IMR-90 (cell line): ENCODE data around the gene CCN5. TPM values are rescaled to one million over a fixed set of nuclear protein-coding genes. Genes with fewer than 3 reads are reported as not detected.
A peak's percentile ranks its signal among the peaks of the same experiment; 100 is the strongest.

Experiments used
- ATAC-seq: fragments of 200-7000 bp; cut with Tn5 transposase; 2 replicates; pipeline ENCODE4 v1.9.1; 2020; ENCODE audit warnings: low read depth, mild to moderate bottlenecking, moderate library complexity
- BruUV-seq: library from RNA; stranded (reverse); fragments of 400-500 nt; replicated peaks from 2 replicates; lab custom pipeline; 2021; lab: Mats Ljungman, UMichigan
- CTCF ChIA-PET: fragments of 300-600 bp; formaldehyde crosslinking; extraction: SDS; loops from one replicate; lab custom pipeline; 2021; ENCODE audit warnings: antibody characterized with exemption; lab: Yijun Ruan, JAX
- POLR2A ChIA-PET: fragments of 300-600 bp; sonication (Branson Sonifier 250); formaldehyde crosslinking; loops from one replicate; lab custom pipeline; 2022; ENCODE audit warnings: antibody characterized with exemption; ENCODE audit not compliant: unreplicated experiment; lab: Charles Lee
- DNase-seq: peaks from one replicate; pipeline ENCODE4 v3.0.0; 2013
- H2AFZ ChIP-seq: replicated peaks from 2 replicates; pipeline ENCODE3; 2013; ENCODE audit warnings: low read length, mild to moderate bottlenecking; ENCODE audit not compliant: poor library complexity
- H2AK5ac ChIP-seq: 2 replicates; pipeline ENCODE4 v1.6.1; 2013; ENCODE audit warnings: low read depth, low read length, inconsistent platforms
- H2AK9ac ChIP-seq: replicated peaks from 2 replicates; pipeline ENCODE3; 2013; ENCODE audit warnings: mild to moderate bottlenecking, low read depth, low read length, moderate library complexity; ENCODE audit not compliant: poor library complexity
- H2BK120ac ChIP-seq: 2 replicates; pipeline ENCODE4 v1.6.1; 2013; ENCODE audit warnings: low read depth, low read length, inconsistent platforms
- H2BK15ac ChIP-seq: 3 replicates; pipeline ENCODE4 v1.6.1; 2013; ENCODE audit warnings: low read depth, low read length, inconsistent platforms
- H2BK20ac ChIP-seq: 2 replicates; pipeline ENCODE4 v1.6.1; 2013; ENCODE audit warnings: low read depth, mild to moderate bottlenecking, inconsistent platforms, low read length, moderate library complexity
- H2BK5ac ChIP-seq: 2 replicates; pipeline ENCODE4 v1.6.1; 2013; ENCODE audit warnings: mild to moderate bottlenecking, low read depth, low read length, inconsistent platforms; ENCODE audit not compliant: poor library complexity, severe bottlenecking
- H3K14ac ChIP-seq: replicated peaks from 2 replicates; pipeline ENCODE4 v1.6.1; 2013; ENCODE audit warnings: low read depth, low read length, inconsistent platforms
- H3K18ac ChIP-seq: 2 replicates; pipeline ENCODE4 v1.6.1; 2013; ENCODE audit warnings: low read depth, low read length, control low read depth
- H3K23ac ChIP-seq: 2 replicates; pipeline ENCODE4 v1.6.1; 2013; ENCODE audit warnings: low read depth, low read length, inconsistent platforms
- H3K27ac ChIP-seq: 2 replicates; pipeline ENCODE4 v1.5.1; 2013; ENCODE audit warnings: mild to moderate bottlenecking, control low read depth, low read length; ENCODE audit not compliant: insufficient read depth
- H3K27me3 ChIP-seq: 2 replicates; pipeline ENCODE4 v1.6.1; 2013; ENCODE audit warnings: low read length; ENCODE audit not compliant: control insufficient read depth, insufficient read depth
- H3K36me3 ChIP-seq: 2 replicates; pipeline ENCODE4 v1.6.1; 2013; ENCODE audit warnings: low read length, mixed read lengths; ENCODE audit not compliant: control insufficient read depth, insufficient read depth
- H3K4ac ChIP-seq: 2 replicates; pipeline ENCODE4 v1.6.1; 2013; ENCODE audit warnings: low read depth, low read length, inconsistent platforms
- H3K4me1 ChIP-seq: 2 replicates; pipeline ENCODE4 v1.6.1; 2013; ENCODE audit warnings: low read length, mixed read lengths; ENCODE audit not compliant: control insufficient read depth, insufficient read depth
- H3K4me2 ChIP-seq: 2 replicates; pipeline ENCODE4 v1.6.1; 2013; ENCODE audit warnings: low read depth, mild to moderate bottlenecking, control low read depth, low read length, moderate library complexity
- H3K4me3 ChIP-seq: 2 replicates; pipeline ENCODE4 v1.5.1; 2013; ENCODE audit warnings: low read depth, mild to moderate bottlenecking, control low read depth, low read length, moderate library complexity; ENCODE audit not compliant: insufficient read depth
- H3K56ac ChIP-seq: 2 replicates; pipeline ENCODE4 v1.6.1; 2013; ENCODE audit warnings: low read length, inconsistent platforms; ENCODE audit not compliant: insufficient read depth; ENCODE audit errors: extremely low read depth
- H3K79me1 ChIP-seq, 2 experiments: 2 replicates each; pipeline ENCODE4 v1.6.1; 2013; ENCODE audit warnings: low read length in 2 of 2, inconsistent platforms in 1 of 2, low read depth in 1 of 2
- H3K9ac ChIP-seq: 2 replicates; pipeline ENCODE4 v1.6.1; 2013; ENCODE audit warnings: low read depth, low read length, control low read depth
- H3K9me1 ChIP-seq: 2 replicates; pipeline ENCODE4 v1.6.1; 2013; ENCODE audit warnings: low read length, inconsistent platforms; ENCODE audit not compliant: insufficient read depth
- H3K9me3 ChIP-seq: 2 replicates; pipeline ENCODE4 v1.6.1; 2013; ENCODE audit warnings: low read length; ENCODE audit not compliant: control insufficient read depth, insufficient read depth
- H4K20me1 ChIP-seq: 2 replicates; pipeline ENCODE4 v1.6.1; 2013; ENCODE audit warnings: low read length, inconsistent platforms; ENCODE audit not compliant: insufficient read depth
- H4K5ac ChIP-seq: 2 replicates; pipeline ENCODE4 v1.6.1; 2013; ENCODE audit warnings: mild to moderate bottlenecking, low read depth, low read length, control low read depth
- H4K8ac ChIP-seq, 2 experiments: 2 replicates each; pipeline ENCODE4 v1.6.1; 2013; ENCODE audit warnings: low read depth in 2 of 2, low read length in 2 of 2, control low read depth in 1 of 2, inconsistent platforms in 1 of 2
- H4K91ac ChIP-seq: 2 replicates; pipeline ENCODE4 v1.6.1; 2013; ENCODE audit warnings: low read depth, low read length, inconsistent platforms; ENCODE audit not compliant: insufficient read depth
- BHLHE40 ChIP-seq: fragments of 150-350 bp; IDR thresholded peaks from 2 replicates; pipeline ENCODE4 v1.6.1; 2016; ENCODE audit warnings: mild to moderate bottlenecking, low read depth, low read length
- NFE2L2 ChIP-seq: fragments of 150-350 bp; IDR thresholded peaks from 2 replicates; pipeline ENCODE4 v1.6.1; 2016; ENCODE audit warnings: low read depth, mild to moderate bottlenecking, low read length
- RAD21 ChIP-seq: IDR thresholded peaks from 2 replicates; pipeline ENCODE4 v1.6.1; 2012; ENCODE audit warnings: low read length, improper control_type of control experiment
- SMC3 ChIP-seq: fragments of 150-350 bp; IDR thresholded peaks from 2 replicates; pipeline ENCODE4 v1.6.1; 2016; ENCODE audit warnings: low read depth, mild to moderate bottlenecking, antibody characterized with exemption, low read length, moderate library complexity
- USF2 ChIP-seq: fragments of 150-350 bp; IDR thresholded peaks from 2 replicates; pipeline ENCODE4 v1.6.1; 2017; ENCODE audit warnings: mild to moderate bottlenecking, antibody characterized with exemption, low read length, low read depth
- WGBS, 2 experiments: methylation state at CpG; one replicate each; pipeline versions ENCODE4 v1.1.5 to v1.1.7; 2013; ENCODE audit warnings: missing lambda C conversion rate in 2 of 2; ENCODE audit not compliant: insufficient read length in 1 of 2; ENCODE audit errors: extremely low coverage in 2 of 2; 5-methylcytosine and 5-hydroxymethylcytosine counted together
- dilution Hi-C: fragments of 300-500 bp; cut with HindIII; formaldehyde crosslinking; loops from one replicate; pipeline ENCODE4 v1.14.3; 2018; ENCODE audit warnings: low sequenced_read_pairs; ENCODE audit not compliant: unreplicated experiment
- in situ Hi-C: fragments of 300-500 bp; cut with MboI; formaldehyde crosslinking; loops from 3 replicates; pipeline ENCODE4 v1.14.3; 2019; ENCODE audit warnings: low sequenced_read_pairs, inconsistent platforms, mixed read lengths
- intact Hi-C: fragments of 100-400 bp; cut with micrococcal nuclease; formaldehyde crosslinking; loops from 2 replicates; pipeline ENCODE4 v1.10.0; 2022
- polyA plus RNA-seq, 3 experiments: library from polyadenylated mRNA; depleted of rRNA; stranded (reverse); fragments of >200 nt; gene quantifications; 2 replicates each; pipeline ENCODE4 v1.2.3, GENCODE V29; 2012; ENCODE audit warnings: low replicate concordance in 1 of 3
- total RNA-seq: library from RNA; depleted of rRNA; stranded (reverse); fragments of >200 nt; gene quantifications from 2 replicates; pipeline ENCODE4 v1.2.3, GENCODE V29; 2012

The CCN5 gene
- total and polyA plus RNA-seq, 2 of the 4 experiments (the other 2 are of a cell fraction): not detected

GRCh38 chr20:44700306-44700705, 14.9 kb upstream of the CCN5 start:
- in situ Hi-C loops (no loop called here), intact Hi-C loops (no loop called here), dilution Hi-C loops (no loop called here)
- H3K4me2 ChIP-seq: no peak overlapping the region
- H4K20me1 ChIP-seq: no peaks in the 10 kb centered on the region
- peaks cover 11% of the 10 kb centered on the region for H3K9me1 ChIP-seq
- H3K14ac ChIP-seq: no peak overlapping the region
- no peak overlapping the region; the same call in 1 of the 2 replicates for H3K18ac ChIP-seq
- H3K9ac ChIP-seq: no peak overlapping the region
- BruUV-seq: no TSS peak
- no peaks in the 10 kb centered on the region for H3K27me3 ChIP-seq
- ChIA-PET POLR2A (no interaction called here), CTCF (interaction anchor here (3.8 kb wide), 1 partner anchor 12 kb away, joined by 12 read pairs; no protein-coding TSS in a partner anchor)
- no peak for TF ChIP-seq NFE2L2
- no peak for TF ChIP-seq SMC3
- TF ChIP-seq BHLHE40: no peak
- no peak for TF ChIP-seq USF2
- TF ChIP-seq RAD21: no peak
- H2BK20ac ChIP-seq: no peak overlapping the region
- H4K91ac ChIP-seq: peak overlapping the region; percentile 17; the same call in 1 of the 2 replicates
- ATAC-seq (no peak), DNase-seq (no peak)
- WGBS, 2 experiments: 85% methylated on average over 8 of the region's 11 CpGs; no CpG with 5 or more reads in 1 of the 2 experiments
- H3K36me3 ChIP-seq: no peaks in the 10 kb centered on the region
- H3K23ac ChIP-seq: no peak overlapping the region
- H2BK15ac ChIP-seq: no peak overlapping the region
- peaks cover 45% of the 10 kb centered on the region for H3K4me1 ChIP-seq
- H4K8ac ChIP-seq: no peak overlapping the region
- H3K56ac ChIP-seq: no peak overlapping the region
- no peak overlapping the region for H4K5ac ChIP-seq
- peaks cover 6% of the 10 kb centered on the region; the same call in 1 of the 2 replicates for H3K9me3 ChIP-seq
- no peak overlapping the region; the same call in 1 of the 2 replicates for H3K4ac ChIP-seq
- H3K27ac ChIP-seq: no peak overlapping the region
- no peak overlapping the region for H2AFZ ChIP-seq
- H2AK5ac ChIP-seq: peak overlapping the region; percentile 35; the same call in 1 of the 2 replicates
- no peaks in the 10 kb centered on the region for H3K79me1 ChIP-seq
- H2BK5ac ChIP-seq: no peak overlapping the region
- H3K4me3 ChIP-seq: no peak overlapping the region
- H2AK9ac ChIP-seq: no peak overlapping the region
- no peak overlapping the region for H2BK120ac ChIP-seq
